Measurements from ENCODE around the gene ZBTB7C. TPM values are rescaled to one million over a fixed set of nuclear protein-coding genes. Genes with fewer than 3 reads are reported as not detected.

Gene ZBTB7C
- total and polyA plus RNA-seq, 2 donors (not counting 1 experiment from before 2014, with no cell fraction given), result not detected

DNA sequence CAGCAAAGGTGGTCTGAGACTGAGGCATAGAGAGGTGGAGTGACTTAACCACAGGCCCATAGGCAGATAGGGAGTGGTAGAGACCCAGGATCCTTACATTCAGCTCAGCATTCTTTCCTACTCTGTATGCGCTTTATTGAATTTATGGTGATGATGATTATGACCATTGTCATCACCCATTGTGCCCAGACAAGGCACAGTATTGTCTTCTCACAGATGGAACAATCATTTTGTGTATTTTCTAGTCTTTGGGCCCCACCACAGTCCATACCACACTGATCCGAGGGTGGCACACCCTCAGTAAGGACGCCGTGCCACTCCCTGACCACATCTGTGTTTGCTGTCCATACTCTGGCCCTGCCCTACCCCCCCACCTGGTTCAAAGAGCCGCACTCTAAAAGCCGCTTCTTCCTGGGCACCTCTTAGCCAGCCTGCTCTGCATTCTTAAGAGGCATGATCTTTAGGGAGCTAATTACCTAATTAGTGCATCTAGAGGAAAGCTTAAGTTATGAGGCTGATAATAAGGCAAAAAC is 299.2 kb downstream of the ZBTB7C start:
- TF ChIP-seq EZH2 (IDR thresholded peaks at IDR 0.05; ENCODE audit: borderline replicate concordance, insufficient read depth, low read depth, low read length, poor library complexity, severe bottlenecking), result no peak
- TF ChIP-seq, protein P1, sequence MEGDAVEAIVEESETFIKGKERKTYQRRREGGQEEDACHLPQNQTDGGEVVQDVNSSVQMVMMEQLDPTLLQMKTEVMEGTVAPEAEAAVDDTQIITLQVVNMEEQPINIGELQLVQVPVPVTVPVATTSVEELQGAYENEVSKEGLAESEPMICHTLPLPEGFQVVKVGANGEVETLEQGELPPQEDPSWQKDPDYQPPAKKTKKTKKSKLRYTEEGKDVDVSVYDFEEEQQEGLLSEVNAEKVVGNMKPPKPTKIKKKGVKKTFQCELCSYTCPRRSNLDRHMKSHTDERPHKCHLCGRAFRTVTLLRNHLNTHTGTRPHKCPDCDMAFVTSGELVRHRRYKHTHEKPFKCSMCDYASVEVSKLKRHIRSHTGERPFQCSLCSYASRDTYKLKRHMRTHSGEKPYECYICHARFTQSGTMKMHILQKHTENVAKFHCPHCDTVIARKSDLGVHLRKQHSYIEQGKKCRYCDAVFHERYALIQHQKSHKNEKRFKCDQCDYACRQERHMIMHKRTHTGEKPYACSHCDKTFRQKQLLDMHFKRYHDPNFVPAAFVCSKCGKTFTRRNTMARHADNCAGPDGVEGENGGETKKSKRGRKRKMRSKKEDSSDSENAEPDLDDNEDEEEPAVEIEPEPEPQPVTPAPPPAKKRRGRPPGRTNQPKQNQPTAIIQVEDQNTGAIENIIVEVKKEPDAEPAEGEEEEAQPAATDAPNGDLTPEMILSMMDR (IDR thresholded peaks at IDR 0.05), result no peak
- Histone ChIP-seq H3K9ac (ENCODE audit: low read length) (no peak overlapping the region), H4K20me1 (ENCODE audit: control insufficient read depth, insufficient read depth, low read length, poor library complexity, severe bottlenecking) (no peaks in the 10 kb centered on the region), H3K4me3 (ENCODE audit: control extremely low read depth in 1 of 5, extremely low read depth in 1 of 5, insufficient read depth in 1 of 5, low read depth in 2 of 5, low read length in 4 of 5) (no peak overlapping the region), H3K4me1 (ENCODE audit: control insufficient read depth in 2 of 2, insufficient read depth in 2 of 2, low read length in 2 of 2) (no peaks in the 10 kb centered on the region), H3K79me2 (ENCODE audit: control insufficient read depth, insufficient read depth, low read length) (no peaks in the 10 kb centered on the region), H3K27ac (ENCODE audit: low read length in 2 of 2) (no peak overlapping the region), H3K4me2 (replicated peaks; ENCODE audit: low read depth, low read length, poor library complexity, severe bottlenecking) (no peak overlapping the region), H3K9me3 (ENCODE audit: control extremely low read depth in 1 of 3, control insufficient read depth in 2 of 3, insufficient read depth in 1 of 3, low read length in 2 of 3) (no peaks in the 10 kb centered on the region), H2AFZ (ENCODE audit: insufficient read depth, low read depth, low read length, poor library complexity, severe bottlenecking) (no peak overlapping the region), H3K27me3 (replicated peaks in 1 of 4; ENCODE audit: control extremely low read depth in 1 of 4, control insufficient read depth in 3 of 4, insufficient read depth in 4 of 4, low read length in 3 of 4) (peaks cover 0 to 9% (median 0%) of the 10 kb centered on the region in 4 experiments), H3K36me3 (replicated peaks in 1 of 2; ENCODE audit: control extremely low read depth in 1 of 2, control insufficient read depth in 1 of 2, extremely low read depth in 1 of 2, insufficient read depth in 2 of 2, low read length in 1 of 2) (no peaks in the 10 kb centered on the region)
- DNase-seq (no peak), ATAC-seq (ENCODE audit: low read depth) (no peak)
- intact Hi-C loops (cut with micrococcal nuclease), result no loop called here
- CTCF ChIA-PET, result no interaction called here
- H3K9me3 Mint-ChIP-seq (ENCODE audit: insufficient read depth), result no peaks in the 10 kb centered on the region
- no peak overlapping the region for H3K27ac Mint-ChIP-seq
- 62% methylated on average over 3 of the region's 6 CpGs for WGBS (ENCODE audit: insufficient coverage)
- POLR2A ChIA-PET, result no interaction called here
- H3K4me3 Mint-ChIP-seq, result no peak overlapping the region
- peaks cover 32% of the 10 kb centered on the region for H3K27me3 Mint-ChIP-seq
- no peaks in the 10 kb centered on the region for H3K4me1 Mint-ChIP-seq

DNA sequence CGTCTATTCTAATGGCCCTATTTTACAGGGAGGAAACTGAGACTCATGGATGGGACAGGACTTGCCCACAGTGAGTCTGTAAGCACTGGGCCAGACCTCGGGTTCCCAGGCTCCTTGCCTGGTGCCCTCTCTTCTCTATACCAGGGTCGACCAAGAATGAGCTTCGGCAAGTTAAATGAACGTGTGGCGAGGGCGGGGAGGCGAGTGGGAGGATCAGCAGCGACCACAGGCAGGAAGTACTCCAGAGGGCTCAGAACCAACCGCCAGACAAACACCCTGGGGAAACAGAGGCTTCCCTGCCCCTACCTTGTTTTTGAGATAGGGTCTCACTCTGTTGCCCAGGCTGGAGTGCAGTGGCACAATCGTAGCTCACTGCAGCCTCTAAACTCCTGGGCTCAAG is 301.0 kb downstream of the ZBTB7C start:
- ChIA-PET POLR2A (no interaction called here), CTCF (no interaction called here)
- ATAC-seq (ENCODE audit: low read depth) (no peak), DNase-seq (no peak)
- intact Hi-C loops (cut with micrococcal nuclease), result no loop called here
- H3K4me1 ChIP-seq (ENCODE audit: control insufficient read depth in 2 of 2, insufficient read depth in 2 of 2, low read length in 2 of 2), result no peaks in the 10 kb centered on the region
- H3K27me3 ChIP-seq (replicated peaks in 1 of 4; ENCODE audit: control extremely low read depth in 1 of 4, control insufficient read depth in 3 of 4, insufficient read depth in 4 of 4, low read length in 3 of 4), result peaks cover 0 to 7% (median 0%) of the 10 kb centered on the region in 4 experiments
- H3K4me2 ChIP-seq (replicated peaks; ENCODE audit: low read depth, low read length, poor library complexity, severe bottlenecking), result no peak overlapping the region
- TF ChIP-seq EZH2 (IDR thresholded peaks at IDR 0.05; ENCODE audit: borderline replicate concordance, insufficient read depth, low read depth, low read length, poor library complexity, severe bottlenecking), result no peak
- TF ChIP-seq, protein P1 (IDR thresholded peaks at IDR 0.05), result no peak
- H3K79me2 ChIP-seq (ENCODE audit: control insufficient read depth, insufficient read depth, low read length), result no peaks in the 10 kb centered on the region
- H3K36me3 ChIP-seq (replicated peaks in 1 of 2; ENCODE audit: control extremely low read depth in 1 of 2, control insufficient read depth in 1 of 2, extremely low read depth in 1 of 2, insufficient read depth in 2 of 2, low read length in 1 of 2), result no peaks in the 10 kb centered on the region
- Mint-ChIP-seq H3K9me3 (ENCODE audit: insufficient read depth) (no peaks in the 10 kb centered on the region), H3K27me3 (peaks cover 37% of the 10 kb centered on the region), H3K27ac (no peak overlapping the region), H3K4me3 (no peak overlapping the region), H3K4me1 (no peaks in the 10 kb centered on the region)
- H4K20me1 ChIP-seq (ENCODE audit: control insufficient read depth, insufficient read depth, low read length, poor library complexity, severe bottlenecking), result no peaks in the 10 kb centered on the region
- no peak overlapping the region for H3K9ac ChIP-seq (ENCODE audit: low read length)
- 80% methylated on average over 10 of the region's 11 CpGs for WGBS (ENCODE audit: insufficient coverage)
- H3K27ac ChIP-seq (ENCODE audit: low read length in 2 of 2), result no peak overlapping the region
- H3K9me3 ChIP-seq (ENCODE audit: control extremely low read depth in 1 of 3, control insufficient read depth in 2 of 3, insufficient read depth in 1 of 3, low read length in 2 of 3), result no peaks in the 10 kb centered on the region
- no peak overlapping the region for H2AFZ ChIP-seq (ENCODE audit: insufficient read depth, low read depth, low read length, poor library complexity, severe bottlenecking)
- no peak overlapping the region for H3K4me3 ChIP-seq (ENCODE audit: control extremely low read depth in 1 of 5, extremely low read depth in 1 of 5, insufficient read depth in 1 of 5, low read depth in 2 of 5, low read length in 4 of 5)

All from B cell (primary cell).